Retinal pigment epithelial cell (primary cell): ENCODE results near the gene GYPA.
"Not testable (repeated sequence)": the region's sequence is repeated elsewhere in the genome, so short reads cannot be mapped to it uniquely, and the experiment has no call there.

Experiments
- DNase-seq: peaks from one replicate; pipeline ENCODE4 v3.0.0-alpha.2; 2010; ENCODE audit warnings: low read depth
- H3K4me3 ChIP-seq: 2 replicates; pipeline ENCODE4 v1.5.1; 2011; ENCODE audit warnings: mild to moderate bottlenecking, low read length, control low read depth, moderate library complexity
- TF ChIP-seq, protein P1 (sequence below): conservative IDR thresholded peaks from 2 replicates; pipeline ENCODE4 v1.5.1; 2011; ENCODE audit warnings: low read depth, low read length, control low read depth, inconsistent platforms

The GYPA gene

DNA sequence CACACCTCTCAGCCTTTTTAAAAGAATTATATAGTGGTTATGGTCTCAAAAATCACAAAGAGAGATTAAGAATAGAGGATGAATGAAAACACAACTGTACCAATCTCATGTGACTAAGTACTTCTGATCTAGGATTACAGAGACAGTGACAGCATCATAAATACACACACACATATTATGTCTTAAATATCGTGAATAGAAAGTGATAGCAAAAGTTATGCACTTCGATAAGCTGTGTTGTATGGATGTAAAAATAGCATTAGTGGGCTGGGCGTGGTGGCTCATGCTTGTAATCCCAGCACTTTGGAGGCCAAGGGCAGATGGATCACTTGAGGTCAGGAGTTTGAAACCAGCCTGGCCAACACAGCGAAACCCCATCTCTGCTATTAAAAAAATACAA, 25.0 kb downstream of the GYPA start:
- TF ChIP-seq, protein P1, sequence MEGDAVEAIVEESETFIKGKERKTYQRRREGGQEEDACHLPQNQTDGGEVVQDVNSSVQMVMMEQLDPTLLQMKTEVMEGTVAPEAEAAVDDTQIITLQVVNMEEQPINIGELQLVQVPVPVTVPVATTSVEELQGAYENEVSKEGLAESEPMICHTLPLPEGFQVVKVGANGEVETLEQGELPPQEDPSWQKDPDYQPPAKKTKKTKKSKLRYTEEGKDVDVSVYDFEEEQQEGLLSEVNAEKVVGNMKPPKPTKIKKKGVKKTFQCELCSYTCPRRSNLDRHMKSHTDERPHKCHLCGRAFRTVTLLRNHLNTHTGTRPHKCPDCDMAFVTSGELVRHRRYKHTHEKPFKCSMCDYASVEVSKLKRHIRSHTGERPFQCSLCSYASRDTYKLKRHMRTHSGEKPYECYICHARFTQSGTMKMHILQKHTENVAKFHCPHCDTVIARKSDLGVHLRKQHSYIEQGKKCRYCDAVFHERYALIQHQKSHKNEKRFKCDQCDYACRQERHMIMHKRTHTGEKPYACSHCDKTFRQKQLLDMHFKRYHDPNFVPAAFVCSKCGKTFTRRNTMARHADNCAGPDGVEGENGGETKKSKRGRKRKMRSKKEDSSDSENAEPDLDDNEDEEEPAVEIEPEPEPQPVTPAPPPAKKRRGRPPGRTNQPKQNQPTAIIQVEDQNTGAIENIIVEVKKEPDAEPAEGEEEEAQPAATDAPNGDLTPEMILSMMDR = no peak
- H3K4me3 ChIP-seq = no peak overlapping the region
- DNase-seq = no peak

DNA sequence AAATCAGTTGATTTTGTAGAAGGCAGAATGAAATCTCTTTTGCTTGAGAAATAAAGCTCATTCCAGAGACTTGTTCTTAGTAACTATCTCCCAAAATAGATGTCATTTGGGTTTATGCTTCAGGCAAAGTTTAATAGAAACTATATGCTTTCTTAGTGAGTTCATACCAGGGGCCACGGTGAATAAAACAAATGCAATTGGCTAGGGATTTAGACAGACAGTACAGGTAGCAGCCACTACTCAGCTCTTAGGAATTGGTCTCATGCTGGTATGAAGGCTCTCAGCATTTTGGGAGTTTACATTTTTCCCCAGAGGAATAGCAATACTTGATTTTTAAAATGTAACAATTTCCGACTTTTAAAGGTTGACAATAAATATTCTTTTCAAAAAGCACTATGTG, 27.0 kb downstream of the GYPA start:
- DNase-seq = no peak

DNA sequence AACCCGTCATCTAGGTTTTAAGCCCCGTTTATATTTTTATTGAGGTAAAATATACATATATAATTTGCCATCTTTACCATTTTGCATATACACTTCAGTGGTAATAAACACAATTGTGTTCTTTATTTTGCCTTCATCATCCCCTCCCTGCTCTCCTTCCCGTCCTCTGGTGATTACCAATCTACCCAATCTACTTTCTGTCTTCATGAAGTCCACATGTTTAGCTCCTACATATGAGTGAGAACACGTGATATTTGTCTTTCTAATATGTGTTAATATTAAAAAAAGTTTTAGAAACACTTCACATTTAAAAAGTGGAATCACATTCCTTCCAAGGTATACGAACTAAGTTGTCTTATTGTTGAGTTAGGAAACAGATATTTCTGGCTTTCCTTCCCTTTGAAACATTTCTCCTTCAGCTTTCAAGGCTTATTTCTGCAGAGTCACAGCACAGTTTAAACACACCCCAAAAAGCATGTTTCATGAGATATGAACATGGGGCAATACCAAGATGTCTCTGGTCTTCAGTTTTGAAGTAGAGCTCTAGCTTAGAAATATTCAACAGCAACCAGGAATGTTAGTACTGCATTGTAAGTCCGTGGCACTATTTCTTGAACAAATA, 35.9 kb downstream of the GYPA start:
- TF ChIP-seq, protein P1 = no peak
- H3K4me3 ChIP-seq = no peak overlapping the region
- no peak for DNase-seq

More for the DNA sequence above, 27.0 kb downstream of the GYPA start:
- no peak overlapping the region for H3K4me3 ChIP-seq
- TF ChIP-seq, protein P1 = no peak

DNA sequence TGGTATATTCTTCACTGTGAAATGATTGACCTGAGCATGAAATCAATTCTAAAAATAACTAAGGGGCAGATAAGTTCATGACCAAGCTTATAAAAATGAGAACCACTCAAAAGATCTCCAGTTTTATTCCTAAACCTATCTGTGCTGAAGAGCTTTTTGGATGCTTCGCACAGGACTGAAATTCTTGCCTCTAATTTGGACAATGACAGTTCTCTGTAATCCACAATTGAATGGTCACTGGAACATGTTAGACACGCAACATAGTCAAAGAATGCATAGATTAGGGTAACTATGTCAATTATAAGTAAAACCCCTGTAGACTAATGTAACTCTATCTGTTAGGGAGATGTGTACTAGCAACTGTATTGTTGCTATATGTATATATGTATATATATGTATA, 42.7 kb downstream of the GYPA start:
- H3K4me3 ChIP-seq, DNase-seq: not testable (repeated sequence)

DNA sequence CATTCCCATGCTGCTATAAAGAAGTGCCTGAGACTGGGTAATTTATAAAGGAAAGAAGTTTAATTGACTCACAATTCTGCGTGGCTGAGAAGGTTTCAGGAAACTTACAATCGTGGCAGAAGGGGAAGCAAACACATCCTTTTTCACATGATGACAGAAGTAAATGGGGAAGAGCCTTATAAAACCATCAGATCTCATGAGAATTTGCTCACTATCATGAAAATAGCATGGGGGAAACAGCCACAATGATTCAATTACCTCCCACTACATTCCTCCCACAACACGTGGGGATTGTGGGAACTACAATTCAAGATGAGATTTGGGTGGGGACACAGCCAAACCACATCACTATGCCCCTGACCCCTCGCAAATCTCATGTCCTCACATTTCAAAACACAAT, 46.5 kb downstream of the GYPA start:
- not testable (repeated sequence) for H3K4me3 ChIP-seq, DNase-seq

DNA sequence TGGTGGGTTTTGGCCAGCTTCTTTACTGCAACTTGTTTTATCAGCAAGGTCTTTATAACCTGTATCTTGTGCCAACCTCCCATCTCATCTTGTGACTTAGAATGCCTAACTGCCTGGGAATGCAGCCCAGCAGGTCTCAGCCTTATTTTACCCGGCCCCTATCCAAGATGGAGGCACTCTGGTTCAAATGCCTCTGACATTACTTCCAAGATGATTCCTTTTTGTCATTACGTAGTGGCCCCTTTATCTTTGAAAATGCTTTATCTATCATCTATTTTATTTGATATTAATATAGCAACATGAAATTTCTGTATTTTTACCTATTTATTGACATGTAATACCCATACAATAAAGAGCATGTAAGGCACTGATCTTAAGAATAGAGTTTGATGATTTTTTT, 49.3 kb downstream of the GYPA start:
- H3K4me3 ChIP-seq, DNase-seq: not testable (repeated sequence)

DNA sequence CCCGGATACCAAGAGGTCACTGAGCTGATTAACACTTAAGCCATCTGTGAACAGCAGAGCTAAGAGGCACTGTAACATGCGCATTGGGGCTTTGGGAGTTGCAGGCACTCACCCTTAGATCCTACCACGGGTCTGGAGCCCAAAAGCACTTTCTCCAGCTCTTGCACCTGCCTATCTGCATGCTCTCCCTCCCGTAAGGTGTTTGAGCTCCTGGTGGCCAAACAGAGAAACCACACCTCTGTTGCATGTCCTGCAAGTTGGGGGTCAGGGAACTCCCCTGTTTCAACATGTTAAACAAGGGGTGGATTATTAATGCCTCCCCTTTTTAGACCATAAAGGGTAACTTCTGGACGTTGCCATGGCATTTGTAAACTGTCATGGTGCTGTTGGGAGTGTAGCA, 49.8 kb downstream of the GYPA start:
- DNase-seq = no peak
- H3K4me3 ChIP-seq = no peak overlapping the region
- TF ChIP-seq, protein P1 = no peak

DNA sequence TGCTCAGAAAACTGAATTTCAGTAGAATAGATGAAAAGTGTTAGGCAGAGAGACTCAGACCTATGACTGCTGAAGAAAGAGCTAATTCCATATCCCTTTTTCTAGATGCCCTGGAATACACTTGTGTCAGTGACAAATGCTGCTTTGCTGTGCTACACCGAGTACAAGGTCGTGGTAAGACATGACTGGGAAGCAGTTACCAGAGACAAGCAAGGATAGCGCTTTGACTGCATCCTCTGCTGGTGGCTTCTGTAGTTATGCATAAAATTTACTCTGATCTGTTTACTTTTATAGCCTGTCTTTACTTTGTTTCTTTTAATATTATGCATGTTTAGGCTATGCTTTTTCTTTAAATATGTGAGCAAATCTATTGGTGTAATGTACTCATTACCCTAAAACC, 58.5 kb downstream of the GYPA start:
- not testable (repeated sequence) for DNase-seq, H3K4me3 ChIP-seq

DNA sequence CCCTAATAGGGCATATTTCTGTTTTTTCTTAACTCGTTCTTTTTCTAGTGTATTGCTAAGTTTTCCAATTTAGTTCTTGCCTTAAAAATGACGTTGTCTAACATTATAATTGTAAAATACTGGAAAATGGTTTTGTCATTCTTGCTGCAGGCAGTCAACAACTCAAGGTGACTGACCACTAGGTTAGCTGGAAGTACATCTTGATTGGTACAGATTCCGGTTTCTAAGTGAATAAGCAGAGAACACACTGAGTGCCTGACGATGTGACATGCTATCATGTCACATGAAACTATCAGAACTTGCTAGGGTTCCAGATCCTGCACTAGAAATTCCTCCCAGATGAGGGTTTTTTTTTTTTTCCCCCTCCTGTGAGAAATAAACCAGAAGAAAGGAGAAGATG, 60.4 kb downstream of the GYPA start:
- DNase-seq = not testable (repeated sequence)

DNA sequence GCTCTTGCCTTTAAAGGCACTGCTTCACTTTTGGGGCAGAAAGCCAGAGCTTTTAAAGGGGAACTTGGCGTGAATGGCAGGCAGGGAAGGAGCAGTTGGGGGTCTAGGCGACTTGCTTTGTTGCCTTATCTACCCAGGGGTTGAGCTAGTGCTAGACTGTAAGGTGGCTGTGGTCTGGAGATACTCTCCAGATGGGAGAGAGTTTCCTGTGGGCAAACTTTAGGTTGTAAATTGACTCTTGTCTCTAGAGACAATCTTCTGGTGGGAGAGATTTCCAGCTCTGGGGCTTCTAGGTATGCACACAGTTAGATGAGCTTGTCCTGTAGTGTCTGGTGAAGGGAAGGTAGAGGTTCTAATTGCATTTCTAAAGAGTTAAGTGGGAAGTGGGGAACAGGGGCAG, 61.8 kb downstream of the GYPA start:
- H3K4me3 ChIP-seq, DNase-seq: not testable (repeated sequence)

More for the DNA sequence above, 60.4 kb downstream of the GYPA start:
- H3K4me3 ChIP-seq = not testable (repeated sequence)

DNA sequence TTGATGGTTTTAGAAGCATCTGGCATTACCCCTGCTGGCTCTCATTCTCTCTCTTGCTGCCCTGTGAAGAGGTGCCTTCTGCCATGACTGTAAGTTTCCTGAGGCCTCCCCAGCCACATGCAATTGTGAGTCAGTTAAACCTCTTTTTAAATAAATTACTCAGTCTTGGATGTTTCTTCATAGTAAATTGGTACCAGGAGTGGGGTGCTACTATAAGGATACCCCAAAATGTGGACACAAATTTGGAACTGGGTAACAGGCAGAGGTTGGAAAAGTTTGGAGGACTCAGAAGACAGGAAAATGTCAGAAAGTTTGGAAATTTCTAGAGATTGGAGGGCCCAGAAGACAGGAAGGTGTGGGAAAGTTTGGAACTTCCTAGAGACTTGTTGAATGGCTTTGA, 79.0 kb downstream of the GYPA start:
- not testable (repeated sequence) for H3K4me3 ChIP-seq, DNase-seq

DNA sequence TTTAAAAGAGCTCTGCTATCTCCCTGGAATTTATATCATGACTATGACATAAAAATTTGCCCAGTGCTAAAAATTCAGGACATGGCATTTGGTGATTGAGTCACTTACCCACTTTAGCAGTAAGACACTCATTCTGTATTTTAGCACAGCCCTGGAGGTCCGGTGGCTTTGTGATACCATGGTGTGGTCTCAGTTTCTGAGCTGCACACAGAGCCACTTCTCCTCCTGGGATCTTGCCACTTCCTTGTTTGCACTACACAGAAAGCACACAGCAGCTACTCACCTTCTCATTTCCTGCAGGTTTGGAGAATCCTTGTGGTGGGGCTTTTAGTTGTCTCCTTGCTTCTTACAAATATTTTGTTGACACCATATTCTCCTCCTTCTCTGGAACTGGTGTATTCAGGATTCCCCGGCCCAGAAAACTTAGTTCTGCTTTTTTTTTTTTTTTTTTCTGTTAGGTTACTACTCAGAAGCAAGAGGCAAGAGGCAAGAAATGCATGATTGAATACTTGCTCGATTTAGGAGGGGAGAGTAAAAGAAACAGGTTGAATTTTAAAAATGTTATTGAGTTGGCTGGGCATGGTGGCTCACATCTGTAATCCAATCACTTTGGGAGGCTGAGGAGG, 80.2 kb downstream of the GYPA start:
- DNase-seq, H3K4me3 ChIP-seq: not testable (repeated sequence)
